Lung (tissue), 12 donors: ENCODE measurements around the gene LIFR. TPM values are rescaled to one million over a fixed set of nuclear protein-coding genes. Genes with fewer than 3 reads are reported as not detected.
"Not testable (repeated sequence)": the region's sequence is repeated elsewhere in the genome, so short reads cannot be mapped to it uniquely, and the experiment has no call there.

Source experiments
- ATAC-seq: fragments of 200-7000 bp; cut with Tn5 transposase; one replicate; pipeline ENCODE4 v1.9.1; 2020; ENCODE audit warnings: moderate number of reproducible peaks; ENCODE audit not compliant: insufficient read depth, low FRiP score
- DNase-seq, 3 donors: peaks; one replicate each; pipeline ENCODE4 v3.0.0-alpha.2; 2013 to 2017
- H3K27ac ChIP-seq, 2 donors: one replicate each; pipeline ENCODE4 v1.5.1; 2013; ENCODE audit warnings: mild to moderate bottlenecking in 2 of 2, moderate library complexity in 2 of 2, control low read depth in 1 of 2, inconsistent platforms in 1 of 2, low read depth in 1 of 2, low read length in 1 of 2
- H3K27me3 ChIP-seq, 3 donors: one replicate each; pipeline ENCODE4 v1.5.1; 2013; ENCODE audit warnings: low read length in 2 of 3; ENCODE audit not compliant: control insufficient read depth in 3 of 3, insufficient read depth in 3 of 3
- H3K36me3 ChIP-seq, 4 donors: one replicate each; pipeline ENCODE4 v1.5.1; 2013; ENCODE audit warnings: low read length in 4 of 4, mild to moderate bottlenecking in 1 of 4, moderate library complexity in 1 of 4; ENCODE audit not compliant: control insufficient read depth in 4 of 4, insufficient read depth in 4 of 4
- H3K4me1 ChIP-seq, 5 donors: one replicate each; pipeline ENCODE4 v1.5.1; 2013; ENCODE audit warnings: low read length in 5 of 5, mild to moderate bottlenecking in 2 of 5, moderate library complexity in 1 of 5; ENCODE audit not compliant: control insufficient read depth in 5 of 5, insufficient read depth in 5 of 5
- H3K4me3 ChIP-seq: one replicate; pipeline ENCODE4 v1.5.1; 2013; ENCODE audit warnings: mild to moderate bottlenecking, control low read depth, moderate library complexity
- H3K9ac ChIP-seq, 2 donors: one replicate each; pipeline ENCODE4 v1.5.1; 2013; ENCODE audit warnings: low read length in 2 of 2, control low read depth in 1 of 2; ENCODE audit not compliant: insufficient read depth in 1 of 2
- H3K9me3 ChIP-seq, 4 donors: one replicate each; pipeline ENCODE4 v1.5.1; 2013; ENCODE audit warnings: low read length in 3 of 4, mild to moderate bottlenecking in 1 of 4, moderate library complexity in 1 of 4; ENCODE audit not compliant: control insufficient read depth in 4 of 4, insufficient read depth in 3 of 4
- WGBS, 2 donors: extraction: QIAGEN DNeasy Blood & Tissue Kit; methylation state at CpG; one replicate each; pipeline ENCODE4 v1.1.7; 2013; 5-methylcytosine and 5-hydroxymethylcytosine counted together
- polyA plus RNA-seq, 2 donors: library from polyadenylated mRNA; stranded (reverse); fragments of 200-250 nt; gene quantifications; one replicate each; pipeline ENCODE4 v1.2.1, GENCODE V29; 2013
- total RNA-seq, 2 donors: library from RNA; depleted of rRNA in 1 of 2; stranded (reverse); fragments of >200 nt in 1 of 2; gene quantifications; one replicate each; pipeline ENCODE4 v1.2.1, GENCODE V29; 2014 to 2021
- TF ChIP-seq, protein P1 (sequence below): IDR thresholded peaks from 2 replicates; pipeline ENCODE4 v1.5.1; 2012; ENCODE audit warnings: mild to moderate bottlenecking; ENCODE audit errors: control extremely low read depth, extremely low read depth
- donor health status: control.
- donor health status: control.
- donor health status: Bipolar disorder and iron deficiency.
- donor health status: healthy.
- donor health status: DM: yes; HTN: yes; CAD: no.

Gene LIFR
- total and polyA plus RNA-seq, 4 donors = 14.2 to 345 (median 37.8) TPM

DNA sequence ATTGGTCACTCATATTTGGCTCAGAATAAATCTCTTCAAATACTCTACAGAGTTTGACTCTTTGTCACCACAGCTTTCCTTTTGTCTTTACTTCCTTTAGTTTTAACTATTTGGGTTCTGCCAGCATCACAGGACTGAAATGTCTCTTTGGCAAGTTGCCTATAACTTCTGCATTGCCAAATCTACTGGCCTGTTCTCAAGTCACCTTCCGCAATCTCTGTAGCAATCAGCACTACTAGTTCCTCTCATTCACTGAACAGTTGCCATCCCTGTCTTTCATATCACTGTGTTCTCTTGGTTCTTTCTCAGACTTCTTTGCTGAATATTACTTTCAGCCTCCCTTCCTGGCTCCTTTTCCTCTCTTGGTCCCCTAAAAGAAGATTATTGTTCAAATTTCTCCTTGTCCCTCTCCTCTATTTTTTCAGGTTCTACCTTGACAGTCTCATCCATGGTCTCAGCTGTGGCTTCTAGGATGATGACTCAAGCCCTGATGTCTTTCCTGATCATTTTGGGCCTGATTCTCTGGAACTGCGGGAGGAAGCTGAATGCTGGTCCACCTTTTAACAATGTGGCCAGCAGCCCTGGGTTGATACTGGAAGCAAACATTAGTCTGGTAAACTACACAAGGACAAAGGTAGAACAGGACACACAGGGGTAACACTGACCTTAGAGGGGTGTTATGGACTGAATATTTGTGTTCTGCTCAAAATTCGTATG is 44.0 kb upstream of the LIFR start:
- no peaks in the 10 kb centered on the region for H3K9me3 ChIP-seq
- H3K9ac ChIP-seq = no peak overlapping the region
- no peak overlapping the region for H3K4me3 ChIP-seq
- DNase-seq (no peak), ATAC-seq (no peak)
- no peaks in the 10 kb centered on the region for H3K27me3 ChIP-seq
- no peaks in the 10 kb centered on the region for H3K36me3 ChIP-seq
- H3K4me1 ChIP-seq = peaks cover 0 to 20% (median 3%) of the 10 kb centered on the region in 5 donors
- H3K27ac ChIP-seq = peak overlapping the region in 1 of 2 donors; percentile 54
- 66 to 77% methylated on average over 3 of the region's 3 CpGs for WGBS, 2 donors
- TF ChIP-seq, protein P1, sequence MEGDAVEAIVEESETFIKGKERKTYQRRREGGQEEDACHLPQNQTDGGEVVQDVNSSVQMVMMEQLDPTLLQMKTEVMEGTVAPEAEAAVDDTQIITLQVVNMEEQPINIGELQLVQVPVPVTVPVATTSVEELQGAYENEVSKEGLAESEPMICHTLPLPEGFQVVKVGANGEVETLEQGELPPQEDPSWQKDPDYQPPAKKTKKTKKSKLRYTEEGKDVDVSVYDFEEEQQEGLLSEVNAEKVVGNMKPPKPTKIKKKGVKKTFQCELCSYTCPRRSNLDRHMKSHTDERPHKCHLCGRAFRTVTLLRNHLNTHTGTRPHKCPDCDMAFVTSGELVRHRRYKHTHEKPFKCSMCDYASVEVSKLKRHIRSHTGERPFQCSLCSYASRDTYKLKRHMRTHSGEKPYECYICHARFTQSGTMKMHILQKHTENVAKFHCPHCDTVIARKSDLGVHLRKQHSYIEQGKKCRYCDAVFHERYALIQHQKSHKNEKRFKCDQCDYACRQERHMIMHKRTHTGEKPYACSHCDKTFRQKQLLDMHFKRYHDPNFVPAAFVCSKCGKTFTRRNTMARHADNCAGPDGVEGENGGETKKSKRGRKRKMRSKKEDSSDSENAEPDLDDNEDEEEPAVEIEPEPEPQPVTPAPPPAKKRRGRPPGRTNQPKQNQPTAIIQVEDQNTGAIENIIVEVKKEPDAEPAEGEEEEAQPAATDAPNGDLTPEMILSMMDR = no peak

DNA sequence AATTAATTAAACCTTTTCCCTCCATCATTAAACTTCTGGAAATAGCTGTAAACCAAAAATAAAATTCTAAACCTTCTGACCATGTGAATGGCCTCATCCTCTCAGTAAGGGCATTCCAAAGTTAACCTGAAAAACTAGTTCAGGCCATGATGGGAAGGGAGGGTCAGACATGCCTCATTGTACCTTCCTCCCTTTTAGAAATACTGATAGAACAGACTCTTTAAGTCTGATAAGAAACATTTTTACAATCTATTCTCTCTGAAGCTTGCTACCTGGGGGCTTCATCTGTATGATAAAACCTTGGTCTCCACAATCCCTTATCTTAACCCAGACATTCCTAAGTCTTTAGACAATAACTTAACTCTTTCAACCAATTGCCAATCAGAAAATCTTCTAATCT is 43.3 kb upstream of the LIFR start:
- not testable (repeated sequence) for ATAC-seq

DNA sequence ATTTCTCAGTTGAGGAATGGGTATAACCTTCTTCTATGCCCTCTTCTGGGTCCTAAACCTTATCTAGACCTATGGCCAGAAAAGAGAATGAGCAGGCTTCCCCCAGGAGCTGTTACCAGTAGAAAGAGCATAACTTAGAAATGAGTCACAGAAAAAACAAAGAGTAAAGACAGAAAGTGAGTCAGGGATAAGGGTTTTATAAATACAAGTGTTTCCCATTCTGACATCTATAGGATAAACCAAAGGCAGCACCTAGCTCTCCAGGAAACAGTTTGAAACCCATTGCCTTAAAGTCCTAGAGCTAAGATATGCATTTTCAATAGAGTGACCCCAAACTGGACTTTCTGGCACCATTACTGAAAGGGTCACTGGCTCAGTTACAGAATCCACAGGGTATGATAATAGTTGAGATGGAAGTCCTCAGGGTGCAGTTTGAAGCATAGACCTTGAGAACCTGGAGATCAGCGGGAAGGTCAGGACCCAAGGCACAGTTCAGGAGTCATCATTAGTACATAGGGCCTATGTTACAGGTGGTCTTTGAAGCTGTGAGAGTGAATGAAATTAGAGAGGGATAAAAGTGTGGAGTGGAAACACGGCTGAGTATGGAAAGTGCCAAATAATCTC is 42.7 kb upstream of the LIFR start:
- H3K9me3 ChIP-seq = no peaks in the 10 kb centered on the region
- no peaks in the 10 kb centered on the region for H3K27me3 ChIP-seq
- ATAC-seq (no peak), DNase-seq (no peak)
- peaks cover 0 to 20% (median 3%) of the 10 kb centered on the region in 5 donors for H3K4me1 ChIP-seq
- H3K4me3 ChIP-seq = no peak overlapping the region
- H3K27ac ChIP-seq = no peak overlapping the region
- H3K9ac ChIP-seq = no peak overlapping the region
- TF ChIP-seq, protein P1 = no peak
- H3K36me3 ChIP-seq = no peaks in the 10 kb centered on the region
- WGBS, 2 donors = 94 to 100% methylated on average over 2 of the region's 2 CpGs

More for the DNA sequence above, 43.3 kb upstream of the LIFR start:
- H3K9ac ChIP-seq, DNase-seq, H3K36me3 ChIP-seq, H3K9me3 ChIP-seq, H3K4me3 ChIP-seq, H3K27ac ChIP-seq, H3K27me3 ChIP-seq: not testable (repeated sequence)
- H3K4me1 ChIP-seq = peaks cover 0 to 20% (median 3%) of the 10 kb centered on the region in 5 donors

- 76 to 82% methylated on average over 8 of the region's 8 CpGs for WGBS, 2 donors
- H3K9me3 ChIP-seq = no peaks in the 10 kb centered on the region
- H3K27me3 ChIP-seq = no peaks in the 10 kb centered on the region
- DNase-seq (no peak), ATAC-seq (no peak)
- no peak overlapping the region for H3K4me3 ChIP-seq
- peaks cover 0 to 20% (median 3%) of the 10 kb centered on the region in 5 donors for H3K4me1 ChIP-seq
- TF ChIP-seq, protein P1 = no peak
- H3K27ac ChIP-seq = peak overlapping the region in 1 of 2 donors; percentile 32
- H3K36me3 ChIP-seq = no peaks in the 10 kb centered on the region
- no peak overlapping the region for H3K9ac ChIP-seq
Observed at GRCh38 chr5:38598296-38598993, 42.0 kb upstream of the LIFR start.
